RWPE2 (cell line): ENCODE data around the gene WDR83.

Experiments
- ATAC-seq: fragments of 200-7000 bp; cut with Tn5 transposase; 3 replicates; pipeline ENCODE4 v1.9.1; 2021; ENCODE audit warnings: low read depth
- DNase-seq: peaks from one replicate; pipeline ENCODE4 v3.0.0-alpha.2; 2020; ENCODE audit warnings: low spot score
- H3K27ac ChIP-seq: fragments of 450-650 bp; 2 replicates; pipeline ENCODE4 v1.5.1; 2017; ENCODE audit warnings: mild to moderate bottlenecking; ENCODE audit not compliant: poor library complexity, severe bottlenecking
- H3K27me3 ChIP-seq: fragments of 250-450 bp; sonication (Bioruptor Pico); 2 replicates; pipeline ENCODE4 v1.5.1; 2021; ENCODE audit warnings: mild to moderate bottlenecking, moderate library complexity; ENCODE audit not compliant: insufficient read depth, poor library complexity, severe bottlenecking
- H3K36me3 ChIP-seq: fragments of 250-450 bp; sonication (Bioruptor Pico); 2 replicates; pipeline ENCODE4 v1.5.1; 2020; ENCODE audit warnings: low read depth, mild to moderate bottlenecking, moderate library complexity
- H3K4me1 ChIP-seq: fragments of 250-450 bp; sonication (Bioruptor Pico); 2 replicates; pipeline ENCODE4 v1.5.1; 2021; ENCODE audit warnings: mild to moderate bottlenecking, moderate library complexity; ENCODE audit not compliant: insufficient read depth, poor library complexity, severe bottlenecking
- H3K4me3 ChIP-seq: fragments of 250-450 bp; sonication (Bioruptor Pico); 2 replicates; pipeline ENCODE4 v1.5.1; 2021; ENCODE audit warnings: mild to moderate bottlenecking, moderate library complexity; ENCODE audit not compliant: severe bottlenecking
- H3K9me3 ChIP-seq: fragments of 250-450 bp; sonication (Bioruptor Pico); 2 replicates; pipeline ENCODE4 v1.5.1; 2021; ENCODE audit warnings: mild to moderate bottlenecking, moderate library complexity; ENCODE audit not compliant: severe bottlenecking
- TF ChIP-seq, protein P1 (sequence below): fragments of 450-650 bp; IDR thresholded peaks from one replicate; pipeline ENCODE4 v1.5.1; 2017; ENCODE audit warnings: mild to moderate bottlenecking, moderate library complexity; ENCODE audit not compliant: poor library complexity, severe bottlenecking

The WDR83 gene

DNA sequence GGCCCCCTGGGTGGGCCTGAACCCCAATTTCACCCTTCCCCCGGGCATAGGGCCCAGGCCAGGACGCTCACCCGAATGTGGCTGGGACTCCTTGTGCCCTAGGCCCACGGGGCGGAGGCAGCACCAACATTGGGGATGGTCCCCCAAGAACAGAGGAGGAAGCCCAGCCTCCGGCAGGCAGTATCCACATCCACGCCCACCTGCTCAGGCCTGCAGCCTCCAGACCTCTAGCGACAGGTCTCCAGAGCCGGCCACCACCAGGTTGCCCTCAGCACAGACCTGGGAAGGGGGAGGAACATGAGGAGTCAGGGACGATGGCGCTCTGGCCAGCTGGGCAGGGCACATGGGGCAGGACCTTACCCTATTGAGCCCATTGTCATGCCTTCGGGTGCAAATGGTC is 22.4 kb downstream of the WDR83 start:
- ATAC-seq, result no peak
- Histone ChIP-seq H3K27ac (no peak overlapping the region), H3K27me3 (no peaks in the 10 kb centered on the region), H3K4me1 (no peaks in the 10 kb centered on the region), H3K9me3 (no peaks in the 10 kb centered on the region), H3K4me3 (no peak overlapping the region), H3K36me3 (peaks cover 5% of the 10 kb centered on the region; the same call in 1 of the 2 replicates)
- no peak for DNase-seq
- TF ChIP-seq, protein P1, sequence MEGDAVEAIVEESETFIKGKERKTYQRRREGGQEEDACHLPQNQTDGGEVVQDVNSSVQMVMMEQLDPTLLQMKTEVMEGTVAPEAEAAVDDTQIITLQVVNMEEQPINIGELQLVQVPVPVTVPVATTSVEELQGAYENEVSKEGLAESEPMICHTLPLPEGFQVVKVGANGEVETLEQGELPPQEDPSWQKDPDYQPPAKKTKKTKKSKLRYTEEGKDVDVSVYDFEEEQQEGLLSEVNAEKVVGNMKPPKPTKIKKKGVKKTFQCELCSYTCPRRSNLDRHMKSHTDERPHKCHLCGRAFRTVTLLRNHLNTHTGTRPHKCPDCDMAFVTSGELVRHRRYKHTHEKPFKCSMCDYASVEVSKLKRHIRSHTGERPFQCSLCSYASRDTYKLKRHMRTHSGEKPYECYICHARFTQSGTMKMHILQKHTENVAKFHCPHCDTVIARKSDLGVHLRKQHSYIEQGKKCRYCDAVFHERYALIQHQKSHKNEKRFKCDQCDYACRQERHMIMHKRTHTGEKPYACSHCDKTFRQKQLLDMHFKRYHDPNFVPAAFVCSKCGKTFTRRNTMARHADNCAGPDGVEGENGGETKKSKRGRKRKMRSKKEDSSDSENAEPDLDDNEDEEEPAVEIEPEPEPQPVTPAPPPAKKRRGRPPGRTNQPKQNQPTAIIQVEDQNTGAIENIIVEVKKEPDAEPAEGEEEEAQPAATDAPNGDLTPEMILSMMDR, result no peak

DNA sequence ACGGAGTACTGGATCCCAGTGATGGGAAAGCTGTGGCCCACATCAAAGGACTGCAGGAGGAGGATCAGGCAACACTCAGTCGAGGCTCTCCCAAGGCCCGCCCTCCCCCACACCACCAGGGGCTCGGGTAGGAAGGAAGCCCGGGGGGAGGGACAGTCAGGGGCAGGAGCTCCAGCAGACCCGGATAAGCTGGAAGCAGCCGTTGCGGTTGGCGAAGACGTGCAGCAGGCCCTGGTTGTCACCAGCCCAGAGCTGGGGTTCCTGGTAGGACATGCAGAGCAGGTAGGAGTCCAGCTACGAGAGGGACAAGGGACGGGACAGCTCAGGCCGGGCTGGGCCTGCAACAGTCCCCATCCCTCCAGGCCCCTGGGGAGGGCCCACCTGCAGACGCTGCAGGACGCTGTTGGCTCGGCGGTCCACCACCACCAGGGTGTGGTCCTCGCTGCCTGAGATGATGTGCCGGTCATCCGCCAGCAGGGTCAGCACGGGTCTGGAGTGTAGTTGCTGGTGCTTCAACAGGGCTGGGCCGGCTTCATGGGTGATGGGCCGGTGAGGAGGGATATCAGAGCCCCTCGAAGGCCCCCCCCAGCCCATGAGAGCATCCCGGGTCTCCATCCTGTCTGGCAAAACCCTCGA is 23.1 kb downstream of the WDR83 start:
- H3K9me3 ChIP-seq, result no peaks in the 10 kb centered on the region
- DNase-seq (no peak), ATAC-seq (no peak)
- TF ChIP-seq, protein P1, result no peak
- no peak overlapping the region for H3K4me3 ChIP-seq
- no peaks in the 10 kb centered on the region for H3K27me3 ChIP-seq
- H3K36me3 ChIP-seq, result peaks cover 5% of the 10 kb centered on the region; the same call in 1 of the 2 replicates
- no peaks in the 10 kb centered on the region for H3K4me1 ChIP-seq
- no peak overlapping the region for H3K27ac ChIP-seq

DNA sequence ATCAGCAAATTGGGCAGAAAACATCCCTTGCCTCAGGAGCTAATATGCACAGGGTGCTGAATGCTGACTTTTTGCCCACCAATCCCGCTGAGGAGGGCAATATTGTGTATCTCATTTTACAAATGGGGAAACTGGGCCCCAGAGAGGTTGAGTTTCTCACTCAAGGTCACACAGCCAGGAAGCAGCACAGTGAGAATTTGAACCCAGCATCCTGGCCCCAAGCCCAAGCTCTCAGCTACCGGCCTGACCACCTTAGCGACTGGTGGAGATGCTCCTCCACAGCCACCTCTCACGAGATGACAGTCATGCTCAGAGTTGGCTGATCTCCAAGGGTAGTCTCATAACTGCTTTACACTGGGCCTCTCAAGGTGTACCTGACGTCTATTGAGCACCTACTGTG is 26.4 kb downstream of the WDR83 start:
- Histone ChIP-seq H3K9me3 (no peaks in the 10 kb centered on the region), H3K4me3 (no peak overlapping the region), H3K36me3 (peaks cover 5% of the 10 kb centered on the region; the same call in 1 of the 2 replicates), H3K27me3 (no peaks in the 10 kb centered on the region), H3K27ac (no peak overlapping the region), H3K4me1 (no peaks in the 10 kb centered on the region)
- no peak for ATAC-seq
- TF ChIP-seq, protein P1, result no peak
- no peak for DNase-seq

DNA sequence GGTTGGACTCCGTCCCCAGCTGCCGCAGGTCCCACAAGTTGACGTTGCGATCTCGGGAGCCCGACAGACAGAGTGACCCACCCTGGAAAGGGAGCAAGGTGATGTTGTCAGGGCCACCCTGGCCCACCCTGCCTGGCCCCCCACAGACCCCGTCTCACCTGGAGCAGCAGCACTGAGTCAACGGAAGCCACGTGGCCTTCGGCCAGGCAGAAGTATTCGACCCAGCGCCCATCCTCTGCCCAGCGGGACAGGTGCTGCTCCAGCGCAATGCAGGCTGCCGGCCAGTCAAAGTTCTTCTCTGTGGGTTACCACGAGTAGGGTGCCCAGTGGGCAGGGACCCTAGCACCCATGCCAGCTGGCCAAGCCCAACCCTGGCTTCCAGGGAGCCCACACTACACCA is 28.0 kb downstream of the WDR83 start:
- no peaks in the 10 kb centered on the region for H3K27me3 ChIP-seq
- DNase-seq (no peak), ATAC-seq (no peak)
- no peaks in the 10 kb centered on the region for H3K9me3 ChIP-seq
- H3K27ac ChIP-seq, result no peak overlapping the region
- no peaks in the 10 kb centered on the region for H3K4me1 ChIP-seq
- H3K36me3 ChIP-seq, result peaks cover 9% of the 10 kb centered on the region
- TF ChIP-seq, protein P1, result no peak
- H3K4me3 ChIP-seq, result no peak overlapping the region

DNA sequence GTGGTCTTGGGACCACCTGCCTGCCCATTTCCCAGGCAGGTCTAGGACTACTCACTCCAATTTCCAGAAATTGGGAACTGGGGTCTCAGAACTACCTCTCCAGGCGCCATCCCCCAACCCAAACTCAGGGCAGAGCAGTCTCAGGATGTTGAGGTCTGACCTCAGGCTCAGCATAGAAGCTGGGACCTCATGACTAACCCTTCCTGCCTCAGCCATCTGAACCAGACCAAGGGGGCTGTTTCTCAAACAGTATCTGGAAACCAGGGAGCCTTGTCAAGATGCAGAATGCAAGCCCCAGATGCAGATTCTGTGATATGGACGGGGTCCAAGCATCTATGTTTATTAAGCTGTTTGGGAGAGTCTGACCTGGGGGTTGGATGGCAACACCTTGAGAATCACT is 28.5 kb downstream of the WDR83 start:
- DNase-seq (no peak), ATAC-seq (no peak)
- Histone ChIP-seq H3K9me3 (no peaks in the 10 kb centered on the region), H3K27ac (no peak overlapping the region), H3K36me3 (peaks cover 9% of the 10 kb centered on the region), H3K27me3 (no peaks in the 10 kb centered on the region), H3K4me1 (no peaks in the 10 kb centered on the region), H3K4me3 (no peak overlapping the region)
- TF ChIP-seq, protein P1, result no peak
